GM23338 (cell line): ENCODE results near the gene NPB.

ENCODE experiments used
- CREB1 ChIP-seq: fragments of 250-450 bp; sonication (Bioruptor Pico); IDR thresholded peaks from 2 replicates; pipeline ENCODE4 v1.5.0; 2020; ENCODE audit warnings: low read depth, mild to moderate bottlenecking, moderate library complexity
- POLR2AphosphoS5 ChIP-seq: IDR thresholded peaks from 2 replicates; pipeline ENCODE4 v1.6.1; 2016; ENCODE audit warnings: antibody characterized with exemption, low read depth
- TF ChIP-seq, protein P1 (sequence below), 2 experiments: fragments of 200-600 bp in 1 of 2; sonication (generic) in 1 of 2; conservative IDR thresholded peaks; 2 replicates each; pipeline versions ENCODE4 v1.5.1 to v1.6.1; 2016 to 2017; ENCODE audit warnings: antibody characterized with exemption in 2 of 2, low read depth in 2 of 2, mild to moderate bottlenecking in 2 of 2, moderate library complexity in 1 of 2

DNA sequence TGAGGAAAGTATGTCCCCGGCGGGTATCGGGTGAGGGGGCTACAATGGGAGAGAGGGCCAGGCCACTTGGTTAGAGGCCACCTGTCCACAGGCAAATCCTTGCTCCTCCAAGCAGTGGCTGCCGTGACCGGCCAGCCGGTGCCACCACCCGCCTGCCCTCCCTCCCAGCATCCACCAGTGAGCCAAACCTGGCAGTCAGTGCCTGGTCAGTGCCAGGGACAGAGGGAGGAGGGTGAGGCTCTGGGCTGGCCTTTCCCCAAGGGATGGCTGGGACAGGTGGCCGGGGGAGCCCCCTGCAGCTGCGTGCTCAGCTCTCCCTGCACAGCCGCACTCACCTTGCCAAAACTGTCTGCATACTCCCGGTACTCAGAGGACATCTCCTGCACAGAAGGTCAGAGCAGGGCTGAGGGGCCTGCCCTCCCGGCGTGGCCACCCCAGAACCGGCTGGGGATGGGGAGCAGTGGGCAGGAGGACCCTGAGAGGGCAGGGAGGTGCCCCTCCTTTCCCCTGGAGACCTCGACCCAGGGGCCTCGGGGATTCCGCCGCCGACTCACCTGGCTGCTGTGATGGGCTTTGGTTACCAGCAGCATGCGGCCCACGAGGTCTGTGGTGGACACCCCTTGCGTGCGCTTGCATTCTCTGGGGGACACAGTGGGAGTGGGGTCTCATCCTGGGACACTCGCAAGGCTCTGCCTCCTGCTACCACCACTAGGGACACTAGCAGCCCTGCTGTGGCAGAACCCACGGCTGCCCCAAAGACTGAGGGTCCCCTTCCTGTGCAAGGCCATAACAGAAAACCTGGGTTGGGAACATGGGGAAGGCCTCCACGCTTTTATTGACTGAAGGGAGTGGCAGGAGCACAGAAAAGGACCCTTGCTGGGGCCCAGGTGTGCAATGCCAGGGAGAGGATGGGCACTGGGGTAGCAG, 5.4 kb downstream of the NPB start:
- TF ChIP-seq, protein P1, sequence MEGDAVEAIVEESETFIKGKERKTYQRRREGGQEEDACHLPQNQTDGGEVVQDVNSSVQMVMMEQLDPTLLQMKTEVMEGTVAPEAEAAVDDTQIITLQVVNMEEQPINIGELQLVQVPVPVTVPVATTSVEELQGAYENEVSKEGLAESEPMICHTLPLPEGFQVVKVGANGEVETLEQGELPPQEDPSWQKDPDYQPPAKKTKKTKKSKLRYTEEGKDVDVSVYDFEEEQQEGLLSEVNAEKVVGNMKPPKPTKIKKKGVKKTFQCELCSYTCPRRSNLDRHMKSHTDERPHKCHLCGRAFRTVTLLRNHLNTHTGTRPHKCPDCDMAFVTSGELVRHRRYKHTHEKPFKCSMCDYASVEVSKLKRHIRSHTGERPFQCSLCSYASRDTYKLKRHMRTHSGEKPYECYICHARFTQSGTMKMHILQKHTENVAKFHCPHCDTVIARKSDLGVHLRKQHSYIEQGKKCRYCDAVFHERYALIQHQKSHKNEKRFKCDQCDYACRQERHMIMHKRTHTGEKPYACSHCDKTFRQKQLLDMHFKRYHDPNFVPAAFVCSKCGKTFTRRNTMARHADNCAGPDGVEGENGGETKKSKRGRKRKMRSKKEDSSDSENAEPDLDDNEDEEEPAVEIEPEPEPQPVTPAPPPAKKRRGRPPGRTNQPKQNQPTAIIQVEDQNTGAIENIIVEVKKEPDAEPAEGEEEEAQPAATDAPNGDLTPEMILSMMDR (conservative IDR thresholded peaks at IDR 0.05; ENCODE audit: low read depth in 2 of 2), result no peak
- TF ChIP-seq POLR2AphosphoS5 (no peak), CREB1 (no peak)
